HG03039 (cell line): ENCODE measurements around the gene LAG3.

Experiments
- ATAC-seq: cut with Tn5 transposase; IDR thresholded peaks from one replicate; pipeline ENCODE4 v1.9.1; 2021; ENCODE audit warnings: mild to moderate bottlenecking, moderate library complexity; ENCODE audit not compliant: unreplicated experiment

LAG3 gene

GRCh38 chr12:6787309-6787708 lies 15.0 kb downstream of the LAG3 start:
- ATAC-seq: no peak

DNA sequence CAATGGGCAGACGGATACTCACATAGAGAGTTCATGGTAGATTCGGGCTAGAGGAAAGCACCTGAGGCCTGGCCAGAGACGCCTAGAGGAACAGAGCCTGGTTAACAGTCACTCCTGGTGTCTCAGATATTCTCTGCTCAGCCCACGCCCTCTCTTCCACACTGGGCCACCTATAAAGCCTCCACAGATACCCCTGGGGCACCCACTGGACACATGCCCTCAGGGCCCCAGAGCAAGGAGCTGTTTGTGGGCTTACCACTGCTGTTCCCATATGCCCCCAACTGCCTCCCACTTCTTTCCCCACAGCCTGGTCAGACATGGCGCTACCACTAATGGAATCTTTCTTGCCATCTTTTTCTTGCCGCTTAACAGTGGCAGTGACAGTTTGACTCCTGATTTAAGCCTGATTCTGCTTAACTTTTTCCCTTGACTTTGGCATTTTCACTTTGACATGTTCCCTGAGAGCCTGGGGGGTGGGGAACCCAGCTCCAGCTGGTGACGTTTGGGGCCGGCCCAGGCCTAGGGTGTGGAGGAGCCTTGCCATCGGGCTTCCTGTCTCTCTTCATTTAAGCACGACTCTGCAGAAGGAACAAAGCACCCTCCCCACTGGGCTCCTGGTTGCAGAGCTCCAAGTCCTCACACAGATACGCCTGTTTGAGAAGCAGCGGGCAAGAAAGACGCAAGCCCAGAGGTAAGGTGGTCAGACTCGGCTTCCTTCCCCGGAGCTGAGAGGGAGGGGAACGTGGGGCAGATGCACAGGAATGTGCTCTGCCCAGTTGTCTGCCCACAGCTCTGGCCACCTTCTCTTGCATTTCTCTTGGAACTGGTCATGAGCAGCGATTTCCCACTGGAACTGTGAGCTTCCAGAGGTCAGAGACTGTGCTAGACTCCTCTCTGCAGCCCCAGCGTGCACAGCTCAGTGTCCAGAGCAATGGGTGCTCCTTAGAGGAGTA lies 16.9 kb downstream of the LAG3 start, which contains the start of gene CD4:
Gene CD4 (plus strand): TSS at position 557 of the 953 bp plus-strand sequence. CDS start 10,611 bp downstream, outside the sequence.
- ATAC-seq: no peak

DNA sequence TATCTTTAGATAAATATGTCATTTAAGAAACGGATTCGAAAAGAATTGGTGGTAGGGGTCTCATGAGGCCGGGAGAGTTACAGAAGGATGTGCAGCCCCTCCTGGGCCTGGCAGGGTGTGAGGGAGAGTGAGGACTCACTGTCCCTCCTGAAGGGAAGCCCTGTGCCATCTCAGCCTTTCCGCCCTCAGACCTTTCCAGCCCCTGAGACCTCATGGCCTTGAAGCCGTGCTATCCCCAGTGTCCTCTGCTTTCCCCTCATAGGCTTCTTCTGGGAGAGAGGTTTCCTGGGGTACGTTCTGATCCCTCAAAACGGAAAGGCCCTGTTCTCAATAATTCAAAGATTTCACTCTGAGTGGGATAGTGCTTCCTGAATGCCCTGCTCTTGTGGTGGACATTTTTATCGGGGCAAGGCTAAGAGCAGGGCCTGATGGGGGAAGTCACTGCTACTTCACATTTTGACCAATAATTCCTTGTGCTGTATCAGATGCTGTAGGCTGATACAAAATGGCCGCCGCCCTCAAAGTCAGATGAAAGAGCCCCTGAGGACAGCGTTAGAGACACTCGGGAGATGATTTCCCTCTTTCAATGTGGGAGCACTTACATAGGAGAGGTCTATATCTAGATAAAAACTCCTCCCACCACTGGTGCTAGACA lies 18.3 kb downstream of the LAG3 start:
- no peak for ATAC-seq

DNA sequence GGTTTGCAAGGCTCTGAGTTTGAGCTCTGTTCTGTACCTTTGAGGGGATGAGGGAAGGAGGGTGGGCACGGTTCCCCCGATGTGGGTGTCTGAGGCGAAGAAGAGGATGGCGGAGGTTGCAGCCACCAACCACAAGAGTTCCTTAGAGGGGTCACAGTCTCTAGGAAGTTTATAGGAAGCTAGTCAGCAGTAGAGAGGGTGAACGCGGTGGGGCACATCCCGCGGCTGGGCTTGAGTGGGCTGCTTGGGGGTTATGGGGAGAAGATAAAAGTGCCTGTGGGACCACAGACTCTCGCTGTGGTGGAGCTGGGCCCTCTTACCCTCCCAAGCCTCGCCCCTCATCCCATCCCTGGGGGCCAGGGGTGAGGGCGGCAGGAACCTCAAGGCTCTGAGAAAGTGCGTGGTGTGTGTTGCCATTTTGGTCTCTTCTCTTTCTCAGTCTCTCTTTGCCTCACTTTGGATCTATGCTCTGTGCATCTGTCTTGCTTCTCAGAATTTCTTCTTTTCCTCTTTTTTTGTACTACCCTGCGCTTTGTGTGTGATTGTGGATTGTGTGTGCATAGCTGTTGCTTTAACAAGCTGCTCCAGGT lies 19.7 kb downstream of the LAG3 start:
- ATAC-seq: no peak

GRCh38 chr12:6792522-6793201 lies 20.3 kb downstream of the LAG3 start:
- ATAC-seq: no peak

DNA sequence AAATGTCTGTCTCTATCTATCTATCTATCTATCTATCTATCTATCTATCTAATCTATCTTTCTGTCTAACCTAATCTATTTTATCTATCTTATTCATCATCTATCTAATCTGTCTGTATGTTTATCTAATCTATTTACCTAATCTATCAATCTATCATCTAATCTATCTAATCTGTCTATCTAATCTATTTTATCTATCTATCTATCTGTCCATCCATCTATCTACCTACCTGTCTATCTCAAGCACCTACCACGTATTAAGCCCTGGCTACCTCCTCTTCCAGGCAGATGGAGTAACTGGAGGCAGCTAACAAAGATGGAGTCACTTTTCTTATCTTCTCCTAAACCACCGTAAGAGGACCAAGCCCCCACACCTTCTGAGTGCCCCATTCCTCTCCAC lies 22.8 kb downstream of the LAG3 start:
- no peak for ATAC-seq

- ATAC-seq: no peak
These were observed 24.3 kb downstream of the LAG3 start for GRCh38 chr12:6796576-6796975.

DNA sequence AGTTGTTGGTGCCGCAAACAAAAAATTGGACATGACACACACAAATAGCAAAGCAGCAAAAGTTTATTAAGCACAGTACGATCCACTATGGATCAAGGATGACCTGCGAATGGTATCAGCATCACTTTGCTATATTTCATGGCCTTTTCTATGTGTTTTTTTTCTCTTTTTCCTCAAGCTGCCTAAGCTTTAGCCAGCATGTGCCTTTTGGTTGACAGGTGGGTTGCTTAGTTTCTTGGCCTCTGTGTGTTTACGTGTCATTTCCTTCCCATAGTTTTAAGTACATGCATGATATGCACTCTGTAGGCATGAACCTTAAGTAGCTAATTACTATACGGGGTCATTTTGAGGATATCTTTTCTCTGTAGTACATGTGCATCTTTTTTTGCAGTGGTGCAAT lies 26.8 kb downstream of the LAG3 start:
- ATAC-seq: no peak

GRCh38 chr12:6807170-6807569 lies 34.9 kb downstream of the LAG3 start:
- ATAC-seq: no peak

GRCh38 chr12:6809056-6809455 lies 36.7 kb downstream of the LAG3 start:
- no peak for ATAC-seq

DNA sequence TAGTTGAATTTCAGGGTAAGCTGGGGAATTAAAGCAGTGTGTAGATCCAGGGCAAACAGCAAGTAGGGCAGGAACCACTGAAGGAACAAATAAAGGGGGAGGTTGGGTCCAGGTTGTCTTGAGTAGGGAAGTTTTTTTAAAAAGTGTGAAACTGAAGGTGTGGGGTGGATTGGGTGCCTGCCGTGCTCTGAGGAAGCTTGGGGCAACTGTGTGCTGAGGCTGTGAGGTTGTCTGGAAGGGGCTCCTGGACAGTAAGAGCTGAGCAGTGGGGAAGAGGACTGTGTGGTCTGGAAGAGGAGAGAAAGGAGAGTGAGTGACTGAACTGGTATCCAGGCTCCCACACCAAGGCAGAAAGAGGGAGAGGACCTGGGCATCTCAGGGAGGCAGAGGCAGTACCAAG lies 38.4 kb downstream of the LAG3 start:
- ATAC-seq: no peak

GRCh38 chr12:6813363-6813762 lies 41.0 kb downstream of the LAG3 start:
- ATAC-seq: no peak

DNA sequence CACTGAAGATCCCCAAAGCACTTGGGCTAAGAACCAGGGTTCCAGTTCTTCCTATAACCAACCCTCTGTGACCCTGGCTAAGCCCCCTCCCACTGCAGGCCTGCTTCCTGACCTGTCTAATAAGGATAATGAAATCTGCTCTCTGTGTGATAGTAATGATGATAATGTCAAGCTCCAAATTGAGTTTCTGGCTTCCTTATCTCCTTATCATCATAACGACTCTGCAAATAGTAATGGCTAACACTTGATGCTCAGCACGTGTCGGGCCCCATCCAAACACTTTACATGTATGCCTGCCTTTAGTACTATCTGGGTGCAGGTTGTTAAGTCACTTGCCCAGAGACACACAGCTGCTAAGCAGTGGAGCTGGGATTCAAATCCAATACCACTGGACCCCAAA lies 44.3 kb downstream of the LAG3 start:
- no peak for ATAC-seq

- no peak for ATAC-seq
These were observed 44.8 kb downstream of the LAG3 start for GRCh38 chr12:6817098-6817497.

- ATAC-seq: no peak
These were observed 45.4 kb downstream of the LAG3 start for GRCh38 chr12:6817662-6818157.

DNA sequence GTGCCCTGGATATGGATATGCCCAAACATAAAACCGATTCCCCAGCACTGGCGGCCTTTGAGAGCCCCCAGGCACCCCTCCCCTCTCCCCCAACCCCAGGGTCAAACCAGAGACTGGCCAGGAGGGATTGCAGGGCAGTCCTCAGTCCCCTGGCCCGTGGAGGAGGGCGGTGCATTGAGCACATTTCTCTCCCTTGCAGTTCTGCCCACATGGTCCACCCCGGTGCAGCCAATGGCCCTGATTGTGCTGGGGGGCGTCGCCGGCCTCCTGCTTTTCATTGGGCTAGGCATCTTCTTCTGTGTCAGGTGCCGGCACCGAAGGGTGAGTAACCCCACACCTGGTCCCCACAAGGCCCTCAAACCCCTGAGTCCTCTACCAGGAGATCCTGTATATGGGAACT lies 45.9 kb downstream of the LAG3 start:
- ATAC-seq: no peak

DNA sequence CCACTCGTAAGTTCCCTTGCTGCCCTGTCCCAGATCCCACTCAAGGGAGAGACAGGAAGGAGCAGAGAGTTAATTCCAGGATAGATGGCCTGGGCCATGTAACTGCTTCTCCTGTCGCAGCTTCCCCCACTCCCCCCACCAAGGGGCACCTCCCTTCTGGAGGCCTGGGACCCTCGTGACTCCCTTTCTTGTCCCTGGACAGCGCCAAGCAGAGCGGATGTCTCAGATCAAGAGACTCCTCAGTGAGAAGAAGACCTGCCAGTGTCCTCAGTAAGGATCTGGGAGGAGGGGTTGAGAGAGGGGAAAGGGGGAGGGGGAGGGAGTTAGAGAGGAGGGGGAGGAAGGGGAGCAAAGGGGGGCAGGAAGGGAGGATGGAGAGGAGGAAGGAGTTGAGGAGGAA lies 46.3 kb downstream of the LAG3 start:
- no peak for ATAC-seq

DNA sequence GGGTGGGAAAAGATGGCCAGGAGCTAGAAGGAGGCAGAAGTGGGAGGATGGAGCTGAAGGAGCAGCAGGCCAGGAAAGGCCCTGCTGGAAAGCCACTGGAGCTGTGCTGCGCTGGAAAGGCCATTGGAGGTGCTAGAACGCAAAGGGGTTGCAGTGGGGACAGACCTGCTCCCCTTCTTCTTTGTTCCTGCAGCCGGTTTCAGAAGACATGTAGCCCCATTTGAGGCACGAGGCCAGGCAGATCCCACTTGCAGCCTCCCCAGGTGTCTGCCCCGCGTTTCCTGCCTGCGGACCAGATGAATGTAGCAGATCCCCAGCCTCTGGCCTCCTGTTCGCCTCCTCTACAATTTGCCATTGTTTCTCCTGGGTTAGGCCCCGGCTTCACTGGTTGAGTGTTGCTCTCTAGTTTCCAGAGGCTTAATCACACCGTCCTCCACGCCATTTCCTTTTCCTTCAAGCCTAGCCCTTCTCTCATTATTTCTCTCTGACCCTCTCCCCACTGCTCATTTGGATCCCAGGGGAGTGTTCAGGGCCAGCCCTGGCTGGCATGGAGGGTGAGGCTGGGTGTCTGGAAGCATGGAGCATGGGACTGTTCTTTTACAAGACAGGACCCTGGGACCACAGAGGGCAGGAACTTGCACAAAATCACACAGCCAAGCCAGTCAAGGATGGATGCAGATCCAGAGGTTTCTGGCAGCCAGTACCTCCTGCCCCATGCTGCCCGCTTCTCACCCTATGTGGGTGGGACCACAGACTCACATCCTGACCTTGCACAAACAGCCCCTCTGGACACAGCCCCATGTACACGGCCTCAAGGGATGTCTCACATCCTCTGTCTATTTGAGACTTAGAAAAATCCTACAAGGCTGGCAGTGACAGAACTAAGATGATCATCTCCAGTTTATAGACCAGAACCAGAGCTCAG lies 47.0 kb downstream of the LAG3 start:
- ATAC-seq: no peak

DNA sequence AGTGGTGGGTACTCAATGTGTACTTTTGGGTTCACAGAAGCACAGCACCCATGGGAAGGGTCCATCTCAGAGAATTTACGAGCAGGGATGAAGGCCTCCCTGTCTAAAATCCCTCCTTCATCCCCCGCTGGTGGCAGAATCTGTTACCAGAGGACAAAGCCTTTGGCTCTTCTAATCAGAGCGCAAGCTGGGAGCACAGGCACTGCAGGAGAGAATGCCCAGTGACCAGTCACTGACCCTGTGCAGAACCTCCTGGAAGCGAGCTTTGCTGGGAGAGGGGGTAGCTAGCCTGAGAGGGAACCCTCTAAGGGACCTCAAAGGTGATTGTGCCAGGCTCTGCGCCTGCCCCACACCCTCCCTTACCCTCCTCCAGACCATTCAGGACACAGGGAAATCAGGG lies 47.8 kb downstream of the LAG3 start:
- no peak for ATAC-seq
